ENCODE data around the gene ERCC2.

- TF ChIP-seq EP300 (IDR thresholded peaks at IDR 0.05) (no peak), CTCF (IDR thresholded peaks at IDR 0.05) (no peak), POLR2AphosphoS5 (IDR thresholded peaks at IDR 0.05) (no peak)
Measured at GRCh38 chr19:45419895-45420294, 49.5 kb upstream of the ERCC2 start.

All from upper lobe of left lung (tissue), 4 donors.